Measurements from ENCODE around the gene HMX1. TPM values are rescaled to one million over a fixed set of nuclear protein-coding genes. Genes with fewer than 3 reads are reported as not detected.
A peak's percentile ranks its signal among the peaks of the same experiment; 100 is the strongest.

The HMX1 gene
- total RNA-seq, 1 donor from 2014 or later: 3.2 TPM

- H3K27me3 Mint-ChIP-seq: peaks cover 41% of the 10 kb centered on the region
- no peaks in the 10 kb centered on the region for H3K36me3 Mint-ChIP-seq
- no peak overlapping the region for H3K4me3 Mint-ChIP-seq
- H3K4me1 Mint-ChIP-seq (ENCODE audit: unreplicated experiment): peaks cover 15% of the 10 kb centered on the region
- no peaks in the 10 kb centered on the region for H3K9me3 Mint-ChIP-seq
- no peak overlapping the region for H3K27ac Mint-ChIP-seq
- TF ChIP-seq CTCF (conservative IDR thresholded peaks at IDR 0.05): no peak
- peak; percentile 68 for DNase-seq (ENCODE audit: extremely low spot score, unreplicated experiment)
Measured at GRCh38 chr4:8911316-8912088, 39.9 kb upstream of the HMX1 start.

- no peak for TF ChIP-seq CTCF (conservative IDR thresholded peaks at IDR 0.05)
- Mint-ChIP-seq H3K4me1 (ENCODE audit: unreplicated experiment) (peaks cover 15% of the 10 kb centered on the region), H3K27me3 (peaks cover 41% of the 10 kb centered on the region), H3K27ac (no peak overlapping the region), H3K4me3 (no peak overlapping the region), H3K36me3 (no peaks in the 10 kb centered on the region), H3K9me3 (no peaks in the 10 kb centered on the region)
- peak; percentile 61 for DNase-seq (ENCODE audit: extremely low spot score, unreplicated experiment)
Measured at GRCh38 chr4:8910822-8911315, 39.2 kb upstream of the HMX1 start.

GRCh38 chr4:8910100-8910821 is 38.6 kb upstream of the HMX1 start:
- Mint-ChIP-seq H3K36me3 (no peaks in the 10 kb centered on the region), H3K9me3 (no peaks in the 10 kb centered on the region)
- DNase-seq (ENCODE audit: extremely low spot score, unreplicated experiment): peak; percentile 66

GRCh38 chr4:8909548-8909947 is 37.9 kb upstream of the HMX1 start:
- Mint-ChIP-seq H3K9me3 (no peaks in the 10 kb centered on the region), H3K27ac (no peak overlapping the region), H3K4me3 (no peak overlapping the region), H3K36me3 (no peaks in the 10 kb centered on the region), H3K27me3 (peaks cover 52% of the 10 kb centered on the region), H3K4me1 (ENCODE audit: unreplicated experiment) (peaks cover 15% of the 10 kb centered on the region)
- no peak for TF ChIP-seq CTCF (conservative IDR thresholded peaks at IDR 0.05)
- DNase-seq (ENCODE audit: extremely low spot score, unreplicated experiment): no peak

More at GRCh38 chr4:8910100-8910821, 38.6 kb upstream of the HMX1 start:
- Mint-ChIP-seq H3K27me3 (peaks cover 45% of the 10 kb centered on the region), H3K4me3 (no peak overlapping the region), H3K4me1 (ENCODE audit: unreplicated experiment) (peaks cover 15% of the 10 kb centered on the region), H3K27ac (no peak overlapping the region)
- TF ChIP-seq CTCF (conservative IDR thresholded peaks at IDR 0.05): no peak

GRCh38 chr4:8908206-8908893 is 36.7 kb upstream of the HMX1 start:
- TF ChIP-seq CTCF (conservative IDR thresholded peaks at IDR 0.05): no peak
- peaks cover 13% of the 10 kb centered on the region for H3K4me1 Mint-ChIP-seq (ENCODE audit: unreplicated experiment)
- H3K27ac Mint-ChIP-seq: no peak overlapping the region
- H3K9me3 Mint-ChIP-seq: no peaks in the 10 kb centered on the region
- no peak overlapping the region for H3K4me3 Mint-ChIP-seq
- peaks cover 58% of the 10 kb centered on the region for H3K27me3 Mint-ChIP-seq
- peak; percentile 64 for DNase-seq (ENCODE audit: extremely low spot score, unreplicated experiment)
- no peaks in the 10 kb centered on the region for H3K36me3 Mint-ChIP-seq
